AG04450 (cell line): ENCODE measurements around the gene PITPNM1. TPM values are rescaled to one million over a fixed set of nuclear protein-coding genes. Genes with fewer than 3 reads are reported as not detected.
"Not testable (repeated sequence)": the region's sequence is repeated elsewhere in the genome, so short reads cannot be mapped to it uniquely, and the experiment has no call there.

Source experiments
- CTCF ChIA-PET: fragments of 300-600, 350-600 bp; formaldehyde crosslinking; extraction: SDS; loops from one replicate; lab custom pipeline; 2022; ENCODE audit warnings: antibody characterized with exemption, inconsistent platforms; lab: Charles Lee
- POLR2A ChIA-PET: fragments of 350-600 bp; formaldehyde crosslinking; extraction: SDS; loops from one replicate; lab custom pipeline; 2021; ENCODE audit warnings: antibody characterized with exemption, inconsistent platforms; lab: Yijun Ruan, JAX
- DNase-seq: peaks from one replicate; pipeline ENCODE4 v3.0.0-alpha.2; 2011; ENCODE audit warnings: low read depth, low spot score
- H3K27ac ChIP-seq: one replicate; pipeline ENCODE4 v1.5.1; 2012; ENCODE audit warnings: low read depth, low read length, control low read depth
- H3K27me3 ChIP-seq: one replicate; pipeline ENCODE4 v1.6.0; 2012; ENCODE audit warnings: low read length; ENCODE audit not compliant: control insufficient read depth, insufficient read depth
- H3K4me3 ChIP-seq: 2 replicates; pipeline ENCODE4 v1.5.1; 2011; ENCODE audit warnings: mild to moderate bottlenecking, low read depth, low read length, control low read depth
- H3K9me3 ChIP-seq: 2 replicates; pipeline ENCODE4 v1.5.1; 2012; ENCODE audit warnings: low read length; ENCODE audit not compliant: control insufficient read depth, insufficient read depth
- CTCF ChIP-seq: IDR thresholded peaks from 2 replicates; pipeline ENCODE4 v1.5.1; 2011; ENCODE audit warnings: low read depth, low read length, control low read depth, inconsistent platforms
- polyA plus RNA-seq: library from polyadenylated mRNA; depleted of rRNA; stranded (reverse); fragments of >200 nt; gene quantifications from 2 replicates; pipeline ENCODE4 v1.2.3, GENCODE V29; 2011

PITPNM1 gene
- polyA plus RNA-seq, 1 experiment, result 6.4 TPM

GRCh38 chr11:67482827-67483798, 22.1 kb downstream of the PITPNM1 start, which contains the start of gene AIP:
Gene AIP (plus strand): TSS chr11:67483026. CDS start chr11:67483159, 133 bp downstream.
- DNase-seq, result peak; percentile 94
- CTCF ChIA-PET, result interaction anchor here (1.2 kb wide), 1 partner anchor 81 kb away, joined by 8 read pairs; the partner anchor contains the start of gene PPP1CA
- Histone ChIP-seq H3K27me3 (no peaks in the 10 kb centered on the region), H3K4me3 (peak within 1 kb of the TSS; percentile 78), H3K27ac (peak within 1 kb of the TSS; percentile 70), H3K9me3 (peaks cover 6% of the 10 kb centered on the region)
- TF ChIP-seq CTCF, result peak; percentile 29; the same call in 1 of the 2 replicates
- POLR2A ChIA-PET, result interaction anchor here (0.5 to 1.0 kb wide), 8 partner anchors 8 to 110 kb away, joined by 3 to 5 read pairs (median 3); partner anchors contain the start of genes CLCF1 and RPS6KB2

GRCh38 chr11:67482275-67482826, 22.8 kb downstream of the PITPNM1 start:
- POLR2A ChIA-PET, result interaction anchor here (0.5 to 1.0 kb wide), 8 partner anchors 7 to 109 kb away, joined by 3 to 5 read pairs (median 3); partner anchors contain the start of genes CLCF1 and RPS6KB2

GRCh38 chr11:67477344-67478050, 27.7 kb downstream of the PITPNM1 start:
- H3K27ac ChIP-seq, H3K4me3 ChIP-seq, H3K27me3 ChIP-seq, DNase-seq, POLR2A ChIA-PET, H3K9me3 ChIP-seq: not testable (repeated sequence)
- CTCF ChIA-PET, result interaction anchor here (2.1 kb wide), 1 partner anchor 76 kb away, joined by 8 read pairs; the partner anchor contains the start of gene PPP1CA

More at GRCh38 chr11:67482275-67482826, 22.8 kb downstream of the PITPNM1 start:
- Histone ChIP-seq H3K27me3 (no peaks in the 10 kb centered on the region), H3K27ac (no peak overlapping the region), H3K4me3 (peak overlapping the region; percentile 78), H3K9me3 (peaks cover 6% of the 10 kb centered on the region)
- CTCF ChIA-PET, result interaction anchor here (1.0 to 1.2 kb wide), 2 partner anchors 80 kb away, joined by 5 to 8 read pairs; partner anchors contain the start of gene PPP1CA
- no peak for DNase-seq
- TF ChIP-seq CTCF, result no peak

GRCh38 chr11:67476692-67477091, 28.5 kb downstream of the PITPNM1 start:
- H3K9me3 ChIP-seq, H3K27me3 ChIP-seq, DNase-seq, H3K4me3 ChIP-seq, POLR2A ChIA-PET, H3K27ac ChIP-seq: not testable (repeated sequence)
- CTCF ChIA-PET, result interaction anchor here (2.1 kb wide), 1 partner anchor 75 kb away, joined by 8 read pairs; the partner anchor contains the start of gene PPP1CA

- POLR2A ChIA-PET, result no interaction called here
Observed at GRCh38 chr11:67472882-67473281, 32.3 kb downstream of the PITPNM1 start.

More at GRCh38 chr11:67472882-67473281, 32.3 kb downstream of the PITPNM1 start:
- no peak for DNase-seq
- peaks cover 4% of the 10 kb centered on the region for H3K27me3 ChIP-seq
- H3K27ac ChIP-seq, result no peak overlapping the region
- peaks cover 2% of the 10 kb centered on the region; the same call in 1 of the 2 replicates for H3K9me3 ChIP-seq
- no peak overlapping the region for H3K4me3 ChIP-seq
- CTCF ChIA-PET, result no interaction called here
- no peak for TF ChIP-seq CTCF
